Prostate gland (tissue), 2 donors: Measurements from ENCODE around the gene SLC44A5. TPM values are rescaled to one million over a fixed set of nuclear protein-coding genes. Genes with fewer than 3 reads are reported as not detected.
"Not testable (repeated sequence)": the region's sequence is repeated elsewhere in the genome, so short reads cannot be mapped to it uniquely, and the experiment has no call there.

Experiments used
- DNase-seq: peaks from one replicate; pipeline ENCODE4 v3.0.0-alpha.2; 2019; ENCODE audit warnings: low spot score
- H3K27ac ChIP-seq, 2 donors: fragments of 200-600 bp; sonication (generic); 2 replicates each; pipeline ENCODE4 v1.5.1; 2017 to 2019
- H3K27me3 ChIP-seq: fragments of 200-600 bp; sonication (generic); replicated peaks from 2 replicates; pipeline ENCODE4 v1.5.1; 2019; ENCODE audit not compliant: insufficient read depth
- H3K36me3 ChIP-seq, 2 donors: fragments of 200-600 bp; sonication (generic); 1 replicate in 1 of 2; 2 replicates in 1 of 2; pipeline versions ENCODE4 v1.5.1 to v1.8.1; 2017 to 2019
- H3K4me1 ChIP-seq: fragments of 200-600 bp; sonication (generic); replicated peaks from 2 replicates; pipeline ENCODE4 v1.5.1; 2019
- H3K4me3 ChIP-seq, 2 donors: fragments of 200-600 bp; sonication (generic); 2 replicates each; pipeline ENCODE4 v1.5.1; 2017 to 2019
- H3K9me3 ChIP-seq: fragments of 200-600 bp; sonication (generic); 2 replicates; pipeline ENCODE4 v1.5.1; 2017
- POLR2A ChIP-seq: fragments of 450-650 bp; IDR thresholded peaks from one replicate; pipeline ENCODE4 v1.6.1; 2016; ENCODE audit warnings: antibody characterized with exemption, mild to moderate bottlenecking
- POLR2AphosphoS5 ChIP-seq: sonication (generic); formaldehyde crosslinking; IDR thresholded peaks from one replicate; pipeline ENCODE4 v1.6.1; 2017; ENCODE audit warnings: antibody characterized with exemption
- WGBS: methylation state at CpG from one replicate; pipeline ENCODE4 v1.1.5; 2018; 5-methylcytosine and 5-hydroxymethylcytosine counted together
- intact Hi-C: fragments of 100-400 bp; cut with DNase I; formaldehyde crosslinking; loops from one replicate; pipeline ENCODE4 v1.14.2; 2022
- total RNA-seq, 2 donors: library from RNA; depleted of rRNA; stranded (reverse); fragments of >200 nt; gene quantifications; one replicate each; pipeline ENCODE4 v1.1.0, GENCODE V29; 2016
- TF ChIP-seq, protein P1 (sequence below), 4 experiments: fragments of 200-600 bp in 2 of 4; fragments of 450-650 bp in 2 of 4; sonication (generic) in 2 of 4; IDR thresholded peaks; 1 replicate in 3 of 4; 2 replicates in 1 of 4; pipeline ENCODE4 v1.5.1; 2016 to 2019; ENCODE audit warnings: antibody characterized with exemption in 4 of 4, mild to moderate bottlenecking in 2 of 4, moderate library complexity in 2 of 4

SLC44A5 gene
- 1 to 10 TPM in 1 of 2 donors, under 1 TPM in 1; 0.57 to 3.3 TPM for total RNA-seq

- intact Hi-C loops, result no loop called here
- WGBS, result 97% methylated on average over 1 of the region's 1 CpG
- Histone ChIP-seq H3K27ac (no peak within 1 kb of the TSS), H3K27me3 (peaks cover 7% of the 10 kb centered on the region), H3K9me3 (no peaks in the 10 kb centered on the region), H3K4me1 (peaks cover 7% of the 10 kb centered on the region), H3K4me3 (no peak within 1 kb of the TSS), H3K36me3 (no peaks in the 10 kb centered on the region)
- TF ChIP-seq POLR2AphosphoS5, result no peak
- TF ChIP-seq, protein P1, sequence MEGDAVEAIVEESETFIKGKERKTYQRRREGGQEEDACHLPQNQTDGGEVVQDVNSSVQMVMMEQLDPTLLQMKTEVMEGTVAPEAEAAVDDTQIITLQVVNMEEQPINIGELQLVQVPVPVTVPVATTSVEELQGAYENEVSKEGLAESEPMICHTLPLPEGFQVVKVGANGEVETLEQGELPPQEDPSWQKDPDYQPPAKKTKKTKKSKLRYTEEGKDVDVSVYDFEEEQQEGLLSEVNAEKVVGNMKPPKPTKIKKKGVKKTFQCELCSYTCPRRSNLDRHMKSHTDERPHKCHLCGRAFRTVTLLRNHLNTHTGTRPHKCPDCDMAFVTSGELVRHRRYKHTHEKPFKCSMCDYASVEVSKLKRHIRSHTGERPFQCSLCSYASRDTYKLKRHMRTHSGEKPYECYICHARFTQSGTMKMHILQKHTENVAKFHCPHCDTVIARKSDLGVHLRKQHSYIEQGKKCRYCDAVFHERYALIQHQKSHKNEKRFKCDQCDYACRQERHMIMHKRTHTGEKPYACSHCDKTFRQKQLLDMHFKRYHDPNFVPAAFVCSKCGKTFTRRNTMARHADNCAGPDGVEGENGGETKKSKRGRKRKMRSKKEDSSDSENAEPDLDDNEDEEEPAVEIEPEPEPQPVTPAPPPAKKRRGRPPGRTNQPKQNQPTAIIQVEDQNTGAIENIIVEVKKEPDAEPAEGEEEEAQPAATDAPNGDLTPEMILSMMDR (IDR thresholded peaks at IDR 0.05), result no peak
- no peak for TF ChIP-seq POLR2A
- DNase-seq, result no peak
These were observed at the start of gene SLC44A5 for GRCh38 chr1:75611014-75611413. Gene SLC44A5, minus strand, starts transcription at chr1:75611114. Its CDS starts 69,667 bp downstream, at chr1:75541447.

DNA sequence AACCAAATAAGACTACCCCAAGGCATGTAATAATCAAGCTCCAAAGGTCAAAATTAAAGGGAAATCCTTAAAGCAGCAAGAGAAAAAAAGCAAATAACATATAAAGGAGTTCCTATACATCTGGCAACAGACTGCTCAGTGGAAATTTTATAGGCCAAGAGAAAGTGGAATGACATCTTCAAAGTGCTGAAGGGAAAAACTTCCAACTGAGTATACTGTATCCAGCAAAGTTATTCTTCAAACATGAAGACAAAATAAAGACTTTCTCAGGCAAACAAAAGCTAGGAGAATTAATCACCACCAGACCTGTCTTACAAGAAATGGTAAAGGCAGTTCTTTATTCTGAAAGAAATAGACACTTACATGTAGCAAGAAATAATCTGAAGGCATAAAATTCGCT, 45.0 kb upstream of the SLC44A5 start:
- no peak overlapping the region for H3K4me3 ChIP-seq
- 86% methylated on average over 1 of the region's 1 CpG for WGBS
- no peaks in the 10 kb centered on the region for H3K9me3 ChIP-seq
- H3K27me3 ChIP-seq, result no peaks in the 10 kb centered on the region
- no peak for DNase-seq
- intact Hi-C loops, result no loop called here
- TF ChIP-seq POLR2AphosphoS5 (no peak), POLR2A (no peak)
- TF ChIP-seq, protein P1 (IDR thresholded peaks at IDR 0.05), result no peak
- H3K27ac ChIP-seq, result no peak overlapping the region
- H3K36me3 ChIP-seq, result no peaks in the 10 kb centered on the region
- no peaks in the 10 kb centered on the region for H3K4me1 ChIP-seq

DNA sequence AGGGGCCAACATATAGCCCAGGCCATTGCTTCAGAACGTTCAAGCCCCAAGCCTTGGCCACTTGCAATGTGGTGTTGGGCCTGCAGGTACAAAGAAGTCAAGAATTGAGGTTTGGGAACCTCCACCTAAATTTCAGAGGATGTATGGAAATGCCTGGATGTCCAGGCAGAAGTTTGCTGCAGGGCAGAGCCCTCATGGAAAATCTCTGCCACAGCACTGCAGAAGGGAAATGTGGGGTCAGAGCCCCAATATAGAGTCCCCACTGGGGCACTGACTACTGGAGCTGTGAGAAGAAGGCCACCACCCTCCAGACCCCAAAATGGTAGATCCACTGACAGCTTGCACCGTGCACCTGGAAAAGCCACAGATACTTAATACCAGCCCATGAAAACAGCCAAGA, 36.3 kb upstream of the SLC44A5 start:
- intact Hi-C loops, H3K9me3 ChIP-seq, H3K4me1 ChIP-seq, H3K27me3 ChIP-seq, H3K27ac ChIP-seq, H3K36me3 ChIP-seq, H3K4me3 ChIP-seq, DNase-seq: not testable (repeated sequence)
- WGBS, result 67% methylated on average over 2 of the region's 2 CpGs

DNA sequence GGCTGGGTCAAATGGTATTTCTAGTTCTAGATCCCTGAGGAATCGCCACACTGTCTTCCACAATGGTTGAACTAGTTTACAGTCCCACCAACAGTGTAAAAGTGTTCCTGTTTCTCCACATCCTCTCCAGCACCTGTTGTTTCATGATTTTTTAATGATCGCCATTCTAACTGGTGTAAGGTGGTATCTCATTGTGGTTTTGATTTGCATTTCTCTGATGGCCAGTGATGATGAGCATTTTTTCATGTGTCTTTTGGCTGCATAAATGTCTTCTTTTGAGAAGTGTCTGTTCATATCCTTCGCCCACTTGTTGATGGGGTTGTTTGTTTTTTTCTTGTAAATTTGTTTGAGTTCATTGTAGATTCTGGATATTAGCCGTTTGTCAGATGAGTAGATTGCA, 34.2 kb upstream of the SLC44A5 start:
- H3K4me3 ChIP-seq, H3K27me3 ChIP-seq, H3K9me3 ChIP-seq, intact Hi-C loops, DNase-seq, H3K27ac ChIP-seq, H3K36me3 ChIP-seq, H3K4me1 ChIP-seq: not testable (repeated sequence)
- WGBS, result 87% methylated on average over 4 of the region's 4 CpGs

- TF ChIP-seq, protein P1 (IDR thresholded peaks at IDR 0.05), result no peak
- H3K4me3 ChIP-seq, result no peak overlapping the region
- H3K27ac ChIP-seq, result no peak overlapping the region
- H3K4me1 ChIP-seq, result no peaks in the 10 kb centered on the region
- H3K36me3 ChIP-seq, result no peaks in the 10 kb centered on the region
- intact Hi-C loops, result no loop called here
- WGBS, result 58% methylated on average over 1 of the region's 1 CpG
- H3K27me3 ChIP-seq, result no peaks in the 10 kb centered on the region
- no peak for DNase-seq
- no peaks in the 10 kb centered on the region for H3K9me3 ChIP-seq
These were observed 32.5 kb upstream of the SLC44A5 start for GRCh38 chr1:75643460-75643859.

GRCh38 chr1:75641325-75641724, 30.4 kb upstream of the SLC44A5 start:
- Histone ChIP-seq H3K4me1 (no peaks in the 10 kb centered on the region), H3K36me3 (no peaks in the 10 kb centered on the region), H3K27me3 (no peaks in the 10 kb centered on the region), H3K4me3 (no peak overlapping the region), H3K27ac (no peak overlapping the region), H3K9me3 (no peaks in the 10 kb centered on the region)
- DNase-seq, result no peak
- intact Hi-C loops, result no loop called here
- 64% methylated on average over 3 of the region's 3 CpGs for WGBS
- TF ChIP-seq POLR2A (no peak), POLR2AphosphoS5 (no peak)
- TF ChIP-seq, protein P1 (IDR thresholded peaks at IDR 0.05), result no peak
